Adipocyte (in vitro differentiated cells): Measurements from ENCODE around the gene SCGB3A2.
A peak's percentile ranks its signal among the peaks of the same experiment; 100 is the strongest.

Experiments used
- DNase-seq: peaks from one replicate; pipeline ENCODE4 v3.0.0-alpha.2; 2015; ENCODE audit warnings: low read depth
- H3K27me3 ChIP-seq: replicated peaks from 2 replicates; pipeline ENCODE4 v1.7.0; 2013; ENCODE audit warnings: mild to moderate bottlenecking, low read length, moderate library complexity; ENCODE audit not compliant: control insufficient read depth, insufficient read depth
- H3K36me3 ChIP-seq: 2 replicates; pipeline ENCODE4 v1.7.0; 2013; ENCODE audit warnings: low read length, mild to moderate bottlenecking, moderate library complexity; ENCODE audit not compliant: control insufficient read depth, insufficient read depth, severe bottlenecking
- H3K4me1 ChIP-seq: 2 replicates; pipeline ENCODE4 v1.7.0; 2013; ENCODE audit warnings: mild to moderate bottlenecking, low read length, moderate library complexity; ENCODE audit not compliant: control insufficient read depth, insufficient read depth
- H3K4me3 ChIP-seq: 2 replicates; pipeline ENCODE4 v1.7.0; 2013; ENCODE audit warnings: mild to moderate bottlenecking, low read length, moderate library complexity
- H3K9ac ChIP-seq: 2 replicates; pipeline ENCODE4 v1.7.0; 2013; ENCODE audit warnings: mild to moderate bottlenecking, low read length, moderate library complexity
- H3K9me3 ChIP-seq: 2 replicates; pipeline ENCODE4 v1.7.0; 2013; ENCODE audit warnings: mild to moderate bottlenecking, low read length, moderate library complexity; ENCODE audit not compliant: control insufficient read depth

The SCGB3A2 gene

GRCh38 chr5:147853372-147853987 lies 25.0 kb upstream of the SCGB3A2 start:
- no peak for DNase-seq
- Histone ChIP-seq H3K4me3 (no peak overlapping the region), H3K4me1 (peaks cover 11% of the 10 kb centered on the region), H3K36me3 (no peaks in the 10 kb centered on the region), H3K9ac (no peak overlapping the region), H3K27me3 (peaks cover 29% of the 10 kb centered on the region), H3K9me3 (no peaks in the 10 kb centered on the region)

DNA sequence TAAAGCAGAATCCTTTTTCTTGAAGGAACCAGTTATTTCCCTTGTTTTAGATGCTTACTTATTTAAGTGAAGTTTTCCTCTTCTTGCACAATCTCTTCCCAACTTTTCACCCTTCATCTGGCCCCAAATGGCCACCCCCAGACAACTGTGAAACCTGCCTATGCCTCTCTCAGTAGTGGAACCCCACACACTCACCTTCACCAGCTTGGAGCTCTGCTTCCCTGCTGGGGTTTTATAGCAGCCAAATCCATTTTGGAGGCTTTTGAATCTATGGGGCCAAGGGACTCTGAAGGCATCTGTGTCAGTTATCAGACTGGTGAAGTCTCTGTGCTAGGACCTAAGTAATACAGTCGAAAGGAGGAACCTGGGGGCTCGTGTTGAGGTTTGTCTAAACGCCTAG lies 24.2 kb upstream of the SCGB3A2 start:
- Histone ChIP-seq H3K4me3 (no peak overlapping the region), H3K9me3 (no peaks in the 10 kb centered on the region), H3K27me3 (peaks cover 27% of the 10 kb centered on the region), H3K4me1 (peaks cover 11% of the 10 kb centered on the region), H3K9ac (no peak overlapping the region), H3K36me3 (no peaks in the 10 kb centered on the region)
- DNase-seq = no peak

GRCh38 chr5:147854894-147855773 lies 23.4 kb upstream of the SCGB3A2 start:
- H3K9me3 ChIP-seq = no peaks in the 10 kb centered on the region
- peaks cover 11% of the 10 kb centered on the region for H3K4me1 ChIP-seq
- no peak overlapping the region for H3K9ac ChIP-seq
- no peaks in the 10 kb centered on the region for H3K36me3 ChIP-seq
- no peak overlapping the region for H3K4me3 ChIP-seq
- H3K27me3 ChIP-seq = peaks cover 20% of the 10 kb centered on the region
- no peak for DNase-seq

DNA sequence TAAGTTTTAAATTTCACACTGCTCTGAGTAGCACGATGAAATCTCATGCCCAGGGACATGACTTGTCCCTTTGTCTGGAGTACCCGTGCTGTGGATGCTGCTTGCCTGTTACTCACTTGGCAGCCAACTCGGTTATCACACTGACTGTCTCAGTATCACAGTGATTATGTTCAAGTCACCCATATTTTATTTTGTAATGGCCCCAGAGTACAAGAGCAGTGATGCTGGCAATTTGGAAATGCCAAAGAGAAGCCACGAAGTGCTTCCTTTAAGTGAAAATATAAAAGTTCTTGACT lies 22.8 kb upstream of the SCGB3A2 start:
- peak; percentile 8 for DNase-seq
- H3K9ac ChIP-seq = no peak overlapping the region

GRCh38 chr5:147856801-147857200 lies 21.7 kb upstream of the SCGB3A2 start:
- no peaks in the 10 kb centered on the region for H3K36me3 ChIP-seq
- no peak for DNase-seq

More for the DNA sequence above, 22.8 kb upstream of the SCGB3A2 start:
- Histone ChIP-seq H3K27me3 (peaks cover 20% of the 10 kb centered on the region), H3K9me3 (no peaks in the 10 kb centered on the region), H3K4me1 (peaks cover 11% of the 10 kb centered on the region), H3K4me3 (no peak overlapping the region), H3K36me3 (no peaks in the 10 kb centered on the region)

DNA sequence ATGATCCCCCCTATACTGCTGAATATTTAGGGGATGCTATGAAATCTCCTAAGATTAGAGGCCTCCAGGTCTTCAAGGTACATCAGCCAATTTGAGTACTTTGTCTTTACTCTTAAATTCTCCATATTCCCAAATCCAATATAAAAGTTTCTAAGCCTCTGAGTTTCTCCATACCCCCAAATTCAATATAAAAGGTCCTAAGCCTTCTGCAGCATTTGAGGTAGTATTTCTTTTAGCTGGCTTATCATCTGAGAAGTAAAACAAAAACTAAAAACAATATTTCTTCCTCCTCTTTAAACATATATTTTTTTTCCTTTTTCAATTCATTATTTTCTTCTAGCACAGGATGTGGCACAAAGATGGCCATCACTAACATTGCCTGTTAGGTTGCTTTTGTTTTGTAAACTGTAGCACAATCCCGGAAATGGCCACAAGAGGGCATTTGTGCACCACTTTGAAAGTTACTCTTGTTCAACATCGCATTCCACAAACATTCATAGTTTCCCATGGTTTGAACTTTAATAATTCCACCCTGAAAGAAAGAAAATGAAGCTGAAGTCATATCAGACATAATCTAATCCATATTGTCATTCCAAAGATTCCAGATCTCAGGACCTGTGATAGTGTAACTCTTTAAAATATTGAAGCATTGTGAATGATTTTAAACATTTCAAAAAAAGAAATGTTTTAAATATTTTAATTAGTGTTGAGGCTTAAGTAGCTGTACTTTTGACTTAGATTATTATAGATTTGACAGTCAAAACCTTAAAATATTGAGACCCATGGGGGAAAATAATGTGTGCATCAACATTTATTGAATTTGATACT lies 21.0 kb upstream of the SCGB3A2 start:
- Histone ChIP-seq H3K9me3 (no peaks in the 10 kb centered on the region), H3K4me1 (peaks cover 11% of the 10 kb centered on the region), H3K4me3 (no peak overlapping the region), H3K27me3 (peaks cover 8% of the 10 kb centered on the region), H3K9ac (no peak overlapping the region), H3K36me3 (no peaks in the 10 kb centered on the region)
- DNase-seq = peak; percentile 84

More at GRCh38 chr5:147856801-147857200, 21.7 kb upstream of the SCGB3A2 start:
- Histone ChIP-seq H3K27me3 (peaks cover 16% of the 10 kb centered on the region), H3K4me1 (peaks cover 11% of the 10 kb centered on the region), H3K9ac (no peak overlapping the region), H3K9me3 (no peaks in the 10 kb centered on the region), H3K4me3 (no peak overlapping the region)

DNA sequence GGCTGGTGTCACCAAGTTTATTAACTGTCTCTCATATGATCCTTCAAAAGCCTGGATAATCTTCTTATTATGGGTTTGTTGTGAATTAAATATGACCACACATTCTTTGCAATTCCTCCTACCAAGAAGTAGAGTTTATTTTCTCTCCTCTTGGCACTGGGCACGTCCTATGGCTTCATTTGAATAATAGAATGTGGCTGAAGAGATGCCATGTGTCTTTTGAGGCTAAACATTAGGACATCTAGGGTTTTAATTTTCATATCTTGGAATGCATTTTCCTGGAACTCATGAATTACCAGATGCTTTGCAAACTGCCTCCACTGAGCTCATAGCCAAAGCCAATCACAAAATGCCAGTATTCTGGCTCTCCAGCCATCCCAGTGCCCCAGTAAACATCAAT lies 19.9 kb upstream of the SCGB3A2 start:
- Histone ChIP-seq H3K9me3 (no peaks in the 10 kb centered on the region), H3K27me3 (peaks cover 5% of the 10 kb centered on the region)
- DNase-seq = no peak

GRCh38 chr5:147859962-147860640 lies 18.4 kb upstream of the SCGB3A2 start:
- Histone ChIP-seq H3K4me1 (peaks cover 9% of the 10 kb centered on the region), H3K36me3 (no peaks in the 10 kb centered on the region), H3K4me3 (no peak overlapping the region), H3K9ac (no peak overlapping the region), H3K9me3 (no peaks in the 10 kb centered on the region), H3K27me3 (no peaks in the 10 kb centered on the region)
- DNase-seq = no peak

More for the DNA sequence above, 19.9 kb upstream of the SCGB3A2 start:
- peaks cover 11% of the 10 kb centered on the region for H3K4me1 ChIP-seq
- H3K4me3 ChIP-seq = no peak overlapping the region
- no peak overlapping the region for H3K9ac ChIP-seq
- no peaks in the 10 kb centered on the region for H3K36me3 ChIP-seq

DNA sequence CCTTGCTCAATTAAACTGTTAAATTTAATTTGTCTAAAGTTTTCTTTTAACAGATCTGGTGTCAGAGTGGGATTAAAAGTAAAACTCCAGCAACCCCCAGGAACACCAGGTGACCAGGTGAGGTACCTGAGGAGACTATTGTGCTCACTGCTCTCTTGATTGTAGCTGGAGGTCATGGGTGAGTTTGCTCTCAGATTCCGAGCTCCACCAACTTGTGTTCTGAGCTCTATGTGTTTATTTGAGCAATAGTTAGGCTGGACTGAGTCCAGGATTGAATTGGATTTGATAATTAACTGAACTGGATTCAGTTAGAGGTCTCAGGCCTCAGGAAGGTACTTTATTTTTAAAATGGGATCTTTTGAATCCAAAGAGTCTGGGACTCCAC lies 17.9 kb upstream of the SCGB3A2 start:
- DNase-seq = no peak
- Histone ChIP-seq H3K9ac (no peak overlapping the region), H3K9me3 (no peaks in the 10 kb centered on the region), H3K27me3 (no peaks in the 10 kb centered on the region), H3K36me3 (no peaks in the 10 kb centered on the region), H3K4me3 (no peak overlapping the region), H3K4me1 (peaks cover 3% of the 10 kb centered on the region)

- Histone ChIP-seq H3K27me3 (no peaks in the 10 kb centered on the region), H3K4me1 (no peaks in the 10 kb centered on the region), H3K9me3 (no peaks in the 10 kb centered on the region), H3K4me3 (no peak overlapping the region), H3K9ac (no peak overlapping the region), H3K36me3 (no peaks in the 10 kb centered on the region)
- no peak for DNase-seq
These were observed 14.9 kb upstream of the SCGB3A2 start for GRCh38 chr5:147863454-147864158.
